PC-3 (cell line): ENCODE measurements around the gene RCOR2. TPM values are rescaled to one million over a fixed set of nuclear protein-coding genes. Genes with fewer than 3 reads are reported as not detected.
A peak's percentile ranks its signal among the peaks of the same experiment; 100 is the strongest.

ENCODE experiments used
- ATAC-seq: fragments of 200-7000 bp; cut with Tn5 transposase; 2 replicates; pipeline ENCODE4 v1.9.1; 2020; ENCODE audit warnings: mild to moderate bottlenecking, moderate library complexity
- BruUV-seq: library from RNA; stranded (reverse); fragments of 400-500 nt; replicated peaks from 2 replicates; lab custom pipeline; 2021; lab: Mats Ljungman, UMichigan
- CTCF ChIA-PET: fragments of 300-600 bp; sonication (Branson Sonifier 250); formaldehyde crosslinking; loops from one replicate; lab custom pipeline; 2022; ENCODE audit warnings: antibody characterized with exemption; lab: Charles Lee
- POLR2A ChIA-PET: fragments of 300-600 bp; sonication (Branson Sonifier 250); formaldehyde crosslinking; loops from one replicate; lab custom pipeline; 2022; ENCODE audit warnings: antibody characterized with exemption; ENCODE audit not compliant: unreplicated experiment; lab: Charles Lee
- DNase-seq: peaks from one replicate; pipeline ENCODE4 v3.0.0-alpha.2; 2015
- H2AFZ ChIP-seq: fragments of 300-600 bp; sonication (generic); 2 replicates; pipeline ENCODE4 v1.6.0; 2016; ENCODE audit warnings: antibody characterized with exemption, low read length
- H3F3A ChIP-seq: fragments of 300-600 bp; sonication (generic); one replicate; pipeline ENCODE4 v1.6.0; 2017; ENCODE audit warnings: antibody characterized with exemption, low read length, control low read depth, mild to moderate bottlenecking; ENCODE audit not compliant: unreplicated experiment
- H3K27ac ChIP-seq: fragments of 300-600 bp; sonication (generic); 2 replicates; pipeline ENCODE4 v1.5.1; 2016; ENCODE audit warnings: mild to moderate bottlenecking, low read length
- H3K27me3 ChIP-seq: fragments of 300-600 bp; sonication (generic); 2 replicates; pipeline ENCODE4 v1.6.1; 2016; ENCODE audit warnings: low read length, mixed read lengths
- H3K36me3 ChIP-seq: fragments of 300-600 bp; sonication (generic); 2 replicates; pipeline ENCODE4 v1.6.1; 2016; ENCODE audit warnings: low read depth, mixed run types, low read length, mixed read lengths
- H3K4me1 ChIP-seq: fragments of 300-600 bp; sonication (generic); 2 replicates; pipeline ENCODE4 v1.5.1; 2016; ENCODE audit warnings: low read length; ENCODE audit not compliant: insufficient read depth
- H3K4me2 ChIP-seq: fragments of 300-600 bp; sonication (generic); 2 replicates; pipeline ENCODE4 v1.6.0; 2016; ENCODE audit warnings: low read length
- H3K4me3 ChIP-seq: fragments of 300-600 bp; sonication (generic); 2 replicates; pipeline ENCODE4 v1.5.1; 2016; ENCODE audit warnings: mild to moderate bottlenecking, low read length, mixed read lengths
- H3K79me2 ChIP-seq: fragments of 300-600 bp; sonication (generic); 2 replicates; pipeline ENCODE4 v1.6.1; 2017; ENCODE audit warnings: low read length, mixed read lengths
- H3K9ac ChIP-seq: fragments of 300-600 bp; sonication (generic); 2 replicates; pipeline ENCODE4 v1.6.0; 2016; ENCODE audit warnings: mild to moderate bottlenecking, low read length
- H3K9me2 ChIP-seq: fragments of 300-600 bp; sonication (generic); replicated peaks from 2 replicates; pipeline ENCODE4 v1.6.1; 2016; ENCODE audit warnings: mixed run types, low read length, mixed read lengths
- H3K9me3 ChIP-seq: fragments of 300-600 bp; sonication (generic); 2 replicates; pipeline ENCODE4 v1.6.1; 2016; ENCODE audit warnings: low read length, mixed read lengths
- H4K20me1 ChIP-seq: fragments of 300-600 bp; sonication (generic); 2 replicates; pipeline ENCODE4 v1.6.1; 2016; ENCODE audit warnings: low read length, mixed read lengths
- CTCF ChIP-seq: fragments of 300-600 bp; sonication (generic); conservative IDR thresholded peaks from 2 replicates; pipeline ENCODE4 v1.5.1; 2017; ENCODE audit warnings: antibody characterized with exemption, low read depth, mild to moderate bottlenecking, low read length
- EZH2 ChIP-seq: fragments of 300-600 bp; sonication (generic); IDR thresholded peaks from one replicate; pipeline ENCODE4 v1.6.1; 2017; ENCODE audit warnings: antibody characterized with exemption, mild to moderate bottlenecking, low read length; ENCODE audit not compliant: unreplicated experiment
- EZH2phosphoT487 ChIP-seq: fragments of 300-600 bp; sonication (generic); IDR thresholded peaks from 2 replicates; pipeline ENCODE4 v1.6.1; 2018; ENCODE audit warnings: mild to moderate bottlenecking, antibody characterized with exemption, low read length, borderline replicate concordance
- intact Hi-C: fragments of 100-400 bp; cut with micrococcal nuclease; formaldehyde crosslinking; loops from 2 replicates; pipeline ENCODE4 v1.9.0; 2023
- total RNA-seq: library from RNA; depleted of rRNA; stranded (reverse); fragments of >200 nt; gene quantifications from 2 replicates; pipeline ENCODE4 v1.2.3, GENCODE V29; 2014

The RCOR2 gene
- total RNA-seq, 1 experiment from 2014 or later: 1.4 TPM

DNA sequence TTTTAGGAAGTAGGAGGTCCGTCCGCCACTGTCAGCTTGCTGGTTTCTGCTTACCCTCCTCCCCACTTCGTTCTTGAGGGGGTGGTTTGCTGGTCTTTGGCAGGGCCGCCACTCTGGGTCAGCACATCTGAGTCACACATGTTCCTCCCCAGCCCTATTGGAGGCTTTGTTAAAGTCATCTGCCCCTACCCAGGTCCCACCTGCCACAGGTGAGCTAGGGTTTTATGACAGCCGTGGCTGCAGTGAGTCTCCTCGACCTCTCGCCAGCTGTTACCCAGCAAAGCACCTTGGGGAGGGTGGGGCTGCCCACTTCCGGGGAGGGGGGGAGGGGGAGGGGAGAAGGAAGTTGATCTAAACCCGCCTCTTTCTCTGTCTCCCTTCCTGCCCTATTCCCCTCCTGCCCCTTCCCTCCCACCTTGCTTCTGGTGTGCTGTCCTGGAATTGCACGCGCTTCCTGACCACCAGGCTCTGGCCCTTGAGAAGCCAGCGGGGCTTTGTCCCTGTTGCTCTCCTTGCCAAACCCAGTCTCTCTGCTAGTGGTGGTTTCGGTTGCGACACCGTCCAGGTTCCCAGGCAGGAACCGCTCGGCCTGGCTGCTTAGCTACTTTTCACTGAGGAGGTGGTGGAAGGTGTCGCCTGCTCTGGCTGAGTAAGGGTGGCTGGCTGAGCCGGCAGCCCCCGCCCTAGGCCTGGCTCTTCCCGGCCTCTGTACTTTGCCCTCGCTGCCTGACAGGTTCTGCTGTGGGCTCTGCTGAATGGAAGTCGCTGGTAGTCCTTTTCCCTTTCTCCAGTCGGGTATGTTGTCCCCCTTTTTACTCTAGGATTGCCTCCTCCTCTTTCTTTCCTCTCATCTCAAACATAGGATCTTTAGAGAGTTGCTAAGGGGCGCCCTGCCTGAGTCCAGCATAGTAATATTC is 28.5 kb downstream of the RCOR2 start:
- Histone ChIP-seq H3K9me3 (no peaks in the 10 kb centered on the region), H3K79me2 (peaks cover 84% of the 10 kb centered on the region), H3K4me2 (peak overlapping the region; percentile 83), H3K4me1 (peaks cover 28% of the 10 kb centered on the region), H3K9ac (peak overlapping the region; percentile 75), H3K4me3 (peak overlapping the region; percentile 64), H3K36me3 (peaks cover 4% of the 10 kb centered on the region; the same call in 1 of the 2 replicates), H3F3A (peaks cover 4% of the 10 kb centered on the region), H3K27ac (peak overlapping the region; percentile 88), H2AFZ (peak overlapping the region; percentile 58; the same call in 1 of the 2 replicates), H4K20me1 (peaks cover 43% of the 10 kb centered on the region; the same call in 1 of the 2 replicates), H3K27me3 (no peaks in the 10 kb centered on the region), H3K9me2 (no peaks in the 10 kb centered on the region)
- ChIA-PET CTCF (interaction anchor here (0.9 to 1.2 kb wide), 2 partner anchors 17 to 18 kb away, joined by 3 to 4 read pairs; no protein-coding TSS in a partner anchor), POLR2A (interaction anchor here (0.6 kb wide), 1 partner anchor 275 kb away, joined by 3 read pairs; no protein-coding TSS in a partner anchor)
- peak; percentile 71 for ATAC-seq
- TF ChIP-seq EZH2phosphoT487: no peak
- no peak for TF ChIP-seq EZH2
- no peak for TF ChIP-seq CTCF
- DNase-seq: peak; percentile 86
- TSS peak; percentile 42 for BruUV-seq
- intact Hi-C loops: no loop called here

DNA sequence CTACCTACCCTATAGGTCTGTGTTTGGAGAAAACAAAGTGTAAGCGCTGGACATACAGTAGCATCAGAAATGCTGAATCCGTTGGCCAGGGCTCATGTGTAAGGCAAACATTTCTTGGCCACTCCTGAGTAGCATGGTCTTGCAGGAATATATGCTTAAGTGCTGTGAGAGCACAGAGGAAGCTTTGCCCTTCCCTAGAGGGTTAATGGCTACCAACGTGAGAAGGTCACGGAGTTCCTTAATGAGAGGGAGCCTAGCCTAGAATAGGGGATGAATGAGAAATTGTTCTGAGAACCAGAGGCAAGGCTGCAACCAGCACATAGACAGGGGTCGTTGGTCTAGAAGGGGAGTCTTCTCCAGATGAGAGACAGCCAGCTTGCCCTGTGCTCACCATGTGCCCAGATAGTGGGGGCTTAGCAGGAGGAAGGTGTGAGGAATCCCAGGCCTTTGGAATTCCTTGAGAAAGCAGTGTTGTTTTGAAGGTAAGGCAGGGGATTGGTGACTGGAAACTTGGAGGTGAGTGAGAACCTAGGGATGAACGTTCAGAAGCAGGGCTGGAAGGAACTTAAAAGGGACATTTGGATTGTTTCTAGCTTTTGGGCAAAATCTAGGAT is 29.5 kb downstream of the RCOR2 start:
- H3K27me3 ChIP-seq: no peaks in the 10 kb centered on the region
- H3K4me2 ChIP-seq: peak overlapping the region; percentile 83
- ChIA-PET CTCF (interaction anchor here (0.9 to 1.2 kb wide), 2 partner anchors 16 to 19 kb away, joined by 3 to 4 read pairs; no protein-coding TSS in a partner anchor), POLR2A (no interaction called here)
- no TSS peak for BruUV-seq
- H3K79me2 ChIP-seq: peaks cover 86% of the 10 kb centered on the region
- H2AFZ ChIP-seq: no peak overlapping the region
- H3K9ac ChIP-seq: no peak overlapping the region
- no peak for TF ChIP-seq CTCF
- no peak for TF ChIP-seq EZH2
- TF ChIP-seq EZH2phosphoT487: no peak
- peak overlapping the region; percentile 64; the same call in 1 of the 2 replicates for H3K4me3 ChIP-seq
- DNase-seq (no peak), ATAC-seq (no peak)
- no peaks in the 10 kb centered on the region for H3K9me3 ChIP-seq
- H3F3A ChIP-seq: peaks cover 4% of the 10 kb centered on the region
- peaks cover 4% of the 10 kb centered on the region; the same call in 1 of the 2 replicates for H3K36me3 ChIP-seq
- intact Hi-C loops: no loop called here
- H3K4me1 ChIP-seq: peaks cover 28% of the 10 kb centered on the region
- H4K20me1 ChIP-seq: peaks cover 46% of the 10 kb centered on the region
- H3K9me2 ChIP-seq: no peaks in the 10 kb centered on the region
- H3K27ac ChIP-seq: peak overlapping the region; percentile 88
